NB4 (cell line): ENCODE data around the gene KIRREL3.

Experiments used
- CTCF ChIP-seq: IDR thresholded peaks from one replicate; pipeline ENCODE4 v1.5.1; 2012; ENCODE audit warnings: low read depth, low read length
- MAX ChIP-seq: IDR thresholded peaks from 2 replicates; pipeline ENCODE4 v1.6.1; 2011; ENCODE audit warnings: low read depth, low read length

- TF ChIP-seq MAX (peak; percentile 43; the same call in 1 of the 2 replicates), CTCF (no peak)
These were observed 561.9 kb downstream of the KIRREL3 start for GRCh38 chr11:126438691-126439090.
